Measurements from ENCODE around the gene AGRN. TPM values are rescaled to one million over a fixed set of nuclear protein-coding genes. Genes with fewer than 3 reads are reported as not detected.
"Not testable (repeated sequence)": the region's sequence is repeated elsewhere in the genome, so short reads cannot be mapped to it uniquely, and the experiment has no call there.

AGRN gene
- total RNA-seq, 1 donor from 2014 or later: 374 TPM

- H3K4me3 Mint-ChIP-seq (ENCODE audit: unreplicated experiment): no peak overlapping the region
- peak overlapping the region; percentile 34 for H3K27ac Mint-ChIP-seq (ENCODE audit: unreplicated experiment)
- H3K27me3 Mint-ChIP-seq (ENCODE audit: unreplicated experiment): peaks cover 6% of the 10 kb centered on the region
- DNase-seq (ENCODE audit: low spot score): no peak
- no peaks in the 10 kb centered on the region for H3K4me1 Mint-ChIP-seq (ENCODE audit: unreplicated experiment)
- no peaks in the 10 kb centered on the region for H3K36me3 Mint-ChIP-seq (ENCODE audit: low read depth, unreplicated experiment)
- TF ChIP-seq CTCF (IDR thresholded peaks at IDR 0.05; ENCODE audit: unreplicated experiment): no peak
- H3K9me3 Mint-ChIP-seq (ENCODE audit: unreplicated experiment): no peaks in the 10 kb centered on the region
Observed at GRCh38 chr1:1074631-1075147, 54.8 kb downstream of the AGRN start.

DNA sequence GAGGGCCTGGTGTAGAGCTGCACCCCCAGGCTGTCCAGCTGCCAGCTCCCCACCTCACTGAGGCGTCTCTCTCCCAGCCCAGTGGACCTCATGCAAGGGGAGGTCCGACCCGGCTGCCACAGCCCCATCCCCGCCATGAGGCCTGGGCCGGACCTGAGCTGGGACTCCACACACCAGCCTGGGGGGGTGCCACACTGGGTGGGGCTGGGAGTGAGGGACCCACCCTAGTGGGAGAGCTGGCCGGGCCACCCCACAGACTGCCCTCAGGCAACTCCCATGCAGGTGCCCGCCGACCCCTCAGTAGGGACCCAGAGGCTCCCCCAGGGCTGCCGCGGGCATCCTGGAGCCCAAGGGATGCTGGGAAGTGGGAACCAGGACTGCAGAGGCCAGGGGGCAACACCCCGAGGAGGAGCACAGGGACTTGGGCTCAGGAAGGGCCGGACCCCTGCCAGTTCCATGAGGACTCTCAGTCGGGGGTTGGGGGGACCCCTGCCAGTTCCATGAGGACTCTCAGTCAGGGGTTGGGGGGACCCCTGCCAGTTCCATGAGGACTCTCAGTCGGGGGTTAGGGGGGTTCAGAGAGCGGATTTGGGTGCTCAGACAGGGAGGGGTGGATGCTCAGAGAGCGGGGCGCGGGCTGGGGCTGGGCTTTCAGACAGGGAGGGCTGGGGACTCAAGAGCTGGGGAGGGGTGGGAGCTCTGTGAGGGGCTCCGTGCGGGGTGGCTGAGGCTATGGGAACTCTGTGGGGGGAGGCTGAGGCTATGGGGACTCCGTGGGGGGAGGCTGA is 55.4 kb downstream of the AGRN start:
- Mint-ChIP-seq H3K9me3 (ENCODE audit: unreplicated experiment) (no peaks in the 10 kb centered on the region), H3K27ac (ENCODE audit: unreplicated experiment) (no peak overlapping the region), H3K36me3 (ENCODE audit: low read depth, unreplicated experiment) (no peaks in the 10 kb centered on the region), H3K4me1 (ENCODE audit: unreplicated experiment) (no peaks in the 10 kb centered on the region), H3K4me3 (ENCODE audit: unreplicated experiment) (no peak overlapping the region), H3K27me3 (ENCODE audit: unreplicated experiment) (peaks cover 6% of the 10 kb centered on the region)
- DNase-seq (ENCODE audit: low spot score): peak; percentile 6
- TF ChIP-seq CTCF (IDR thresholded peaks at IDR 0.05; ENCODE audit: unreplicated experiment): no peak

- not testable (repeated sequence) for H3K36me3 Mint-ChIP-seq (ENCODE audit: low read depth, unreplicated experiment); H3K27me3 Mint-ChIP-seq (ENCODE audit: unreplicated experiment); H3K4me1 Mint-ChIP-seq (ENCODE audit: unreplicated experiment); H3K4me3 Mint-ChIP-seq (ENCODE audit: unreplicated experiment); DNase-seq (ENCODE audit: low spot score); H3K9me3 Mint-ChIP-seq (ENCODE audit: unreplicated experiment); H3K27ac Mint-ChIP-seq (ENCODE audit: unreplicated experiment)
Observed at GRCh38 chr1:1077396-1077795, 57.5 kb downstream of the AGRN start.

GRCh38 chr1:1079408-1080121 is 59.6 kb downstream of the AGRN start:
- Mint-ChIP-seq H3K4me3 (ENCODE audit: unreplicated experiment) (peak overlapping the region; percentile 62), H3K27me3 (ENCODE audit: unreplicated experiment) (peaks cover 3% of the 10 kb centered on the region), H3K27ac (ENCODE audit: unreplicated experiment) (peak overlapping the region; percentile 67), H3K9me3 (ENCODE audit: unreplicated experiment) (no peaks in the 10 kb centered on the region), H3K4me1 (ENCODE audit: unreplicated experiment) (no peaks in the 10 kb centered on the region), H3K36me3 (ENCODE audit: low read depth, unreplicated experiment) (no peaks in the 10 kb centered on the region)
- DNase-seq (ENCODE audit: low spot score): peak; percentile 74
- TF ChIP-seq CTCF (IDR thresholded peaks at IDR 0.05; ENCODE audit: unreplicated experiment): no peak

DNA sequence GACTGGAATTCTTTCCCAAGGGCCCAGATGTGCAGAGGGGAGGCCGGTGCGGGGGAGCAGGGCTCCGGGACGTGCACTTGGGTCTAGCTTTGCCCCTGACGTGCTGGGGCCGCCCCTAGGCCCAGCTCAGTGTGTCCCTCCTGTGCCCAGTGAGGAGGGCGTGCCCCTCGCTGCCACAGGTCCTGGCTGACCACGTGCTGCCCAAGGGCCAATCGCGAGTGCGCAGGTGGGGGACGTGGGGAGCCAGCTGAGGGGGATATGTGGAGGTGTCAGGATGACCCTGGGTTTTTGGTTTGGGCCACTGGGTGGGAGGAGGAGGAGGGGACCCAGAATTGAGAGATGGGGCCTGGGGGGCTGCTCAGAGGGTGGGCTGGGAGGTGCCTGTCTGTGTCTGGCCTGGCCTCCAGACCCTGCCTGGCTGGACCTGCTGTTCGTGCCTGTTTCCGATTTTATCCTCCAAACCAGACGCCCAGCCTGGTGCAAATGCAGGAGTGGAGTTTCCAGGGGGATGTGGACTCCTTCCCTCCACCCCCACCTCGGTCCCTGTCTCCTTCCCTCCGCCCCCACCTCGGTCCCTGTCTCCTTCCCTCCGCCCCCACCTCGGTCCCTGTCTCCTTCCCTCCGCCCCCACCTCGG is 60.3 kb downstream of the AGRN start:
- no peaks in the 10 kb centered on the region for H3K36me3 Mint-ChIP-seq (ENCODE audit: low read depth, unreplicated experiment)
- H3K27ac Mint-ChIP-seq (ENCODE audit: unreplicated experiment): no peak overlapping the region
- no peaks in the 10 kb centered on the region for H3K27me3 Mint-ChIP-seq (ENCODE audit: unreplicated experiment)
- no peaks in the 10 kb centered on the region for H3K9me3 Mint-ChIP-seq (ENCODE audit: unreplicated experiment)
- no peak for TF ChIP-seq CTCF (IDR thresholded peaks at IDR 0.05; ENCODE audit: unreplicated experiment)
- H3K4me1 Mint-ChIP-seq (ENCODE audit: unreplicated experiment): no peaks in the 10 kb centered on the region
- DNase-seq (ENCODE audit: low spot score): peak; percentile 68
- no peak overlapping the region for H3K4me3 Mint-ChIP-seq (ENCODE audit: unreplicated experiment)

All from endothelial cell (in vitro differentiated cells).